GM19238 (cell line): ENCODE results near the gene FSTL4.
A peak's percentile ranks its signal among the peaks of the same experiment; 100 is the strongest.

Source experiments
- DNase-seq: peaks from one replicate; pipeline ENCODE4 v3.0.0; 2011; ENCODE audit warnings: low spot score; ENCODE audit not compliant: insufficient read length

The FSTL4 gene

GRCh38 chr5:133610489-133611356 lies 1.6 kb downstream of the FSTL4 start:
- DNase-seq = peak; percentile 45

DNA sequence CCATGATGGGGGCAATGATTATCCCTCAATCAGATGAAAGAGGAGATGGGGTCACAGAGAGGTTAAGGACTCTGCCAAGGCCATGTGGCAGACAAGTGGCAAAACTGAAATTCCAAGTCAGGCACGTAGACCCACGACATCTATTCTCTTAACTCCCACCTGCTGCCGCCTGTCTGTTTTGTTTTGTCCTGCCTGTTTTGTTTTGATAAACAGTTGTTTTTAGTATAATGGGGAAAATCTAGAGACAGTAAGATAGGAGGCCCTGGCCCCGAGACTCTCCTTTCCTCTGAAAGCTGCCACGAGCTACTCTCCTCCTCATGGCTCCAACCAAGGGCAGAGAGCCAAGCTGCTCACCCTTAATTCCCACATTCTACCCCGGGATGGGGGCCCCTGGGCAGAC lies 4.9 kb downstream of the FSTL4 start:
- no peak for DNase-seq

- DNase-seq = no peak
Measured at GRCh38 chr5:133606835-133607234, 5.5 kb downstream of the FSTL4 start.

GRCh38 chr5:133605323-133605722 lies 7.0 kb downstream of the FSTL4 start:
- no peak for DNase-seq

DNA sequence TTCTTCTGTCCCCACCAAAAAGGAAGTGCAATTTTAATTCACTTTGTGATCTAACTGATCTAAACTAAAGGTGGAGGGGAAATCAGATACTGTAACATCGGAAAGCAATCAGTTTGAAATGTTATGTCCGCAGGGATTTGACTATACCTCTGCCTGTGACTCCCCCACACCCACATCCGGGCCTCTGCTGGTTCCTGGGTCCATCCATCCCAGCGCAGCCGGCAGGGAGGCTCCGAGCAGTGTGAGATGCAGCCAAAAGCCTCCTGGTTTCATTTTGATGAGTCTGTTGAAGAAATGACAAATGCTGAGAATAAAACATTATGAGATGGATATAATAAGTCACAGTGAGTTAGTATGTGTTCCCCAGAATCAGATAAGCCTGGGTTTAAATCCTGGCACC lies 8.6 kb downstream of the FSTL4 start:
- no peak for DNase-seq

DNA sequence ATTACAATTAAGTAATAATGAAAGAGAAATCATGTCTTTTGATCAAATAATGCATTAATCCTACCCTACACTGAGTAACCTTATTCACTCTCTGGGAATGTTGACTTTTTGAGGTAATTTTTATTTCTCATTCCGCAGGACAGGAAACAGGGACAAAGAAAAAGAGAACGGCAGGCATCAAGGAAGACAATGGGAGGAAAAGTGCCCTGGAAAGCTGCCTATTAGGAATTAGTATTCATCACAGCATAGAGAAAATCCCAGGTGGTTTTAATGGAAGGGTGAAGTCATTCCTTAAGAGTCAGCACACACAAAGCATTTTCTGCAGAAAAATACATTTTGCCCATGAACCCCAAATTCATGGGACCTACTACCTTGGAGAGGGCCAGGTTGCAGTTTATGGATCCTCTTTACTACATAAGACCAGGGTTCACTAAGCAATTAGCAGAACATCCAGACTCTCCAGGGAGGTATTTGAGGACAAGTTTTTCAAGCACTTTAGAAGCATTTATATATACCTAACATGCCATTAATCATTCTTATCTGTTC lies 9.4 kb downstream of the FSTL4 start:
- DNase-seq = no peak

DNA sequence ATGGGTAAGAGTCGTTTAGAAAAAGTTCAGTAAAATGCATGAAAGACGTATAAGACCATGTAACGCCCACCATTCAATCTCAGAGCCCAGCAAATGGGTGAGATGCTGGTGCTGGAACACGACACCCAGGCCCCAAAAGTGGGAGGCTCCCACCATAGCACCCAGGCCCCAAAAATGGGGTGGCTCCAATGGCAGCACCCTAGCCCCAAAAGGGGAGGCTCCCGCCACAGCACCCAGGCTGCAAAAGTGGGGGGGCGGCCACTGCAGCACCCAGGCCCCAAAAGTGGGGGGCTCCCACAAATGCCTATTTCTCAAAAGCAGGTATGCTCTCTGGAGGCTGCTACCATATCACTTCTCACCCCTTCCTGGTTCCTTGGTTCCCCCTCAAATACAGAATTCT lies 12.7 kb downstream of the FSTL4 start:
- DNase-seq = no peak

- DNase-seq = no peak
Measured at GRCh38 chr5:133599044-133599443, 13.3 kb downstream of the FSTL4 start.

DNA sequence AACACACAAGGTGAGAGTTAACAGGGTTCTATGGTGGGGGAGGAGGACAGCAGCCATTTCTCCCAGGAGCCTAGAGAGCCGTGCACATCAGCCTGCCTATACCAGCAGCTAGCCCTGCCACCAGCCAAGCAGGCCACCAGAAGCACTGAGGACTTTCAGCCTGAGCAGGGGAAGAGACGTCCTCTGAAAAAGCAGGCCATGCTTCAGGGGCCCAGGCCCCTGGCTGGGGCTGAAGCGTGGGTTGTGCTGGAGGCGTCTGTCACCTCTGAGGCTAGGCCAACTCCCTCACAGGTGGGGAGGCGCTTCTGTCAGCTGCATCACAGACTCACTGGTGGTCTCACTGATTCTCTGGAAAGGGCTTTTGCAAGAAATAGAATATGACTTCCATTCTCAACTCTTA lies 16.3 kb downstream of the FSTL4 start:
- DNase-seq = no peak

- DNase-seq = no peak
Measured at GRCh38 chr5:133595465-133595864, 16.9 kb downstream of the FSTL4 start.

DNA sequence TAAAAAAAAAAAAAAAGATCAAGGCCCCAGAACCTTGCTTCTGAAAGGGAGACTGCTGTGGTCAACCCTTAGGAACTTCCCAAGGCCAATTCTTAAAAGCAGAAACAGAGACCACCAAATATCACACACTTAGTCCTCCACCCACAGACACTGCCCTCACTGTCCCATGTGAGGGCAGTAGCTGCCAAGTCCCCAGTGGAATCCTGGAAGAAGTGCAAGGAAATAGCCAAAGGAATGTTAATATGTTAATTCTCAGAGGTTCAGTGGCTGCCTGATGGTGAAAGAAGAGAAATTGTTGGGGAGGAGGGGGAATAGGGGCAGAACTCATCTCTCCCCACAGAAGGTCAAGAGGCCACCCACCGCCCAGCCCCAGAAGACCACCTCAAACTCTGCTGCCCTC lies 23.1 kb downstream of the FSTL4 start:
- DNase-seq = no peak

DNA sequence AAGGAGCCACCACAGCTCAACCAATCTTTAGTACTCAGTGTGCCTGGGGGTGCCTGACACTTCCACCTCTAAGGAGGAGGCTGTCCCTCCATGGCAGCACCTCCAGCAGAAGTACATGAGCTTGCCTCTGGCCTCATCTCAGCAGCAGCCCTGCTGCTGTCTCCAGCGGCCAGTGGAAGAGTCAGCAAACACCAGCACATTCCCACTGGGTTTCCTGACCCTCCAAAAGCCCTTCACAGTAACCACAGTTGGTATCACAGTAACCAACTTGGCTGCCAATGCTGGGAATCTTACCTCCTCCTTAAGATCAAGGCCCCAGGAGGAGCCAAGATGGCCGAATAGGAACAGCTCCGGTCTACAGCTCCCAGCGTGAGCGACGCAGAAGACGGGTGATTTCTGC lies 29.4 kb downstream of the FSTL4 start:
- DNase-seq = no peak

DNA sequence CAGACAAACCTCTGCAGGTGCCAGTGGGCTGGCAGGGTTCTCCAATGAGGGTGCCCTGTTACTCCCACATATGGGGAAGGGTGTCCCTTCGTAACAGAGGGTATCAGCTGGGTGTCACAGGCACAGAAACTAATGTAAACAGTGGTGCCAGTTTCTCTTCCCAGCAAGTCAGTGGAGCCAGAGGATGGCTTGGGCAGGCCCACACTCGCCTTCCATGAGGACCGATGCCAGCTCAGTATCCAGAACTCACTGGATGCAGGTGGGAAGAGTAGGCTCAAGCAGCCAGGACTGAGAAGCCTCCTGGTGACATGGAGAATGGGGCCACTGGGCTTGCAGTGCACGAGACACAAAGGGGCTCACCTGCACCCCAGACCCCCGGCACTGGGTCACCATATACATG lies 30.4 kb downstream of the FSTL4 start:
- no peak for DNase-seq

- DNase-seq = no peak
Measured at GRCh38 chr5:133581348-133581747, 31.0 kb downstream of the FSTL4 start.

GRCh38 chr5:133580618-133581017 lies 31.7 kb downstream of the FSTL4 start:
- DNase-seq = no peak

DNA sequence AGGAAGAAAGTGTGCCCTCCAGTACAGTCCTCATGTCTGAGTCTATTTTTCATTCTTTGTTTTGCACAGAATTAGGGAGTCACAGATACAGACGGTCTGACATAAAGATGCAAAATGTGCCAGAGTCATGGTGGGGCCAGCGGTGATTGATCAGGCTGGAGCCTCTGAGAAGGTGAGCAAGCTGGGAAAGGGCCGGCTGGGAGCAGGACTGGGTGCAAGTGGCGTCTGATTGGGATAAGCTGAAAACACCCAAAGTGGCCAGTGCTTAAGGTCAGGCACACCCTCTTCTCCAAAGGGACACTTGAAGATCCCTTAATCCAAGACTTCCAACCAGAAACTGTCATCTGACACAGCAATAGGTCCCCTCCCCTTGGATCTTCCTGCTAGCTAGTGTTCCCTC lies 32.6 kb downstream of the FSTL4 start:
- DNase-seq = no peak

GRCh38 chr5:133569347-133569746 lies 43.0 kb downstream of the FSTL4 start:
- no peak for DNase-seq

DNA sequence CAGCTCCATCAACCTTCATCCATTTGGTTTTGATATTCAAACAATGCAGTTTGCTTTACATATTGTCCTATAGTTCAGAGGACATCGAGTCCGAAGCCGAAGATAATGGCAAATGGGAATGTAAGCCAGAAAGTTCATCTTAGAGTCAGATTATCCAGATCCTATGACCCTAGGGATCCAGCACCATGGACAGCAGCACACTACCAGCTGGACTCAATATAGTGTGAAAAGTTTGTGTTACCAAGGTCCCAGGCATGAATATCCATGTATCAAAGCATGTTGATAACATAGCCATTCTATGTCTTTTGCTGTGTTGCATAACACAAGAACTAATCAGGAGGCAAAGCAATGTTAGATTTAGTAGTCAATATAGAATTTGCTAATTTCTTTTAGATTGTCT lies 46.3 kb downstream of the FSTL4 start:
- DNase-seq = no peak

GRCh38 chr5:133564921-133565565 lies 47.3 kb downstream of the FSTL4 start:
- no peak for DNase-seq

DNA sequence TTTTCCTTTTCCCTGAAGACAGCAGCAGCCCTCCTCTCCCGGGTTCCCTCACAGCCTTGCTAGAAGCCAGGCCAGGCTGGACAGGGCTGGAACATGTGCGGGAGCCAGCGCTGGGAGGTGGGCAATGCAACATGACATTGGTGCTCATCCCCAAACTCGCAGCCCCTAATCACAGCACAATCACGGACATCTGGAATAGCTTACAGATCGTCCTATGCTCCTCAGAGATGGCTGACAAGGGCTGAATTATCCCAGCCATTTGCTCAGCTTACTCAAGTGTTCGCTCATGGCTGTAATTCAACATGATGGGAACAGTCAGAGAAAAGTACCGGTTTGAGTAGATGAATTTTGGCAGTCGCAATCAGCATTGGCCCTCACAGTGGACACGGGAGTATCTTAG lies 49.8 kb downstream of the FSTL4 start:
- DNase-seq = no peak

- DNase-seq = no peak
Measured at GRCh38 chr5:133559960-133560359, 52.4 kb downstream of the FSTL4 start.

- no peak for DNase-seq
Measured at GRCh38 chr5:133556551-133556950, 55.8 kb downstream of the FSTL4 start.

- no peak for DNase-seq
Measured at GRCh38 chr5:133554279-133554678, 58.1 kb downstream of the FSTL4 start.
